ENCODE results near the gene PTPN6.
"Not testable (repeated sequence)": the region's sequence is repeated elsewhere in the genome, so short reads cannot be mapped to it uniquely, and the experiment has no call there.

PTPN6 gene

DNA sequence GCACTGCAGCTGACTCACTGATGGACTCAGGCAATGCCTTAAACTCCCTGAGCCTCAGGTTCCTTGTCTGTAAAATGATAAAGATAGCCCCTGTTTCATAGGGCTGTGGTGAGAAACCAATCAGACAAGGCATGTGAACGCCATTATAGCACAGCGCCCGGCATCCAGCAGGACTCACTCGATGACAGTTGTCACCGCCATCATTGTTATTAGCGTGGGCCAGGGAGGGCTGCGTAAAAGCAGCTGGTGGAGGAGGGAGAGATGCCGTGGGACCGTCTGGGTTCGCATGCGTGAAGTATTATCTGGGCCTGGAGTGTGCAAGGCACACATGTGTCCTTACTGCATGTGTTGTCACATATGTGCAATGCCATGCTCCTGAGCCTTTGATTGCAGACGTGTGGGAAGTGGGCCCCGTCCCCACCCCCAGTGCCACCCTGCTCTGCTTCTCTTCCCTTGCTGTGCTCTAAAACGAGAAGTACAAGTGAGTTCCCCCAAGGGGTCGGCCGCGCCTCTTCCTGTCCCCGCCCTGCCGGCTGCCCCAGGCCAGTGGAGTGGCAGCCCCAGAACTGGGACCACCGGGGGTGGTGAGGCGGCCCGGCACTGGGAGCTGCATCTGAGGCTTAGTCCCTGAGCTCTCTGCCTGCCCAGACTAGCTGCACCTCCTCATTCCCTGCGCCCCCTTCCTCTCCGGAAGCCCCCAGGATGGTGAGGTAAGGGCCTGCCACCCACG is at the start of gene PTPN6:
TSS of gene PTPN6 (plus strand) at position 546 of the 730 bp plus-strand sequence. CDS start at position 703, 157 bp downstream.
- DNase-seq (ENCODE audit: low read depth), result no peak

DNA sequence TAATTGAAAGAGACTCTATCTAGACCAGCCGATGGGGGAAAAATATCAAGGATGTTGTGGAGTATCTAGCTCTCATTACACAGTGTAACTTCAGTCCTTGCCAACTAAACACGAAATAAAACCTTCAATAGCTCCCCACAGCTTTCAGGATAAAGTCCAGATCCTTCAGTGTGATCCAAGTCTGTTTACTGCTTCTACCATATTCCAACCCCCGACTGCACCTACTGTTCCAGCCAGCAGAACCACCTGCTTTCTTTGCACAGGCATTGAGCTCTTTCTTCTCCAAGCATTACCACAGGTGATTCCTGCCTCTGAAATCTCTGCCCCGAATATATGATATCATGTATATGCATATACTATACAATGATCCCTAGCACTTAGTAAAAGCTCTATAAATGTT is 48.7 kb upstream of the PTPN6 start:
- no peak for DNase-seq (ENCODE audit: low read depth)

DNA sequence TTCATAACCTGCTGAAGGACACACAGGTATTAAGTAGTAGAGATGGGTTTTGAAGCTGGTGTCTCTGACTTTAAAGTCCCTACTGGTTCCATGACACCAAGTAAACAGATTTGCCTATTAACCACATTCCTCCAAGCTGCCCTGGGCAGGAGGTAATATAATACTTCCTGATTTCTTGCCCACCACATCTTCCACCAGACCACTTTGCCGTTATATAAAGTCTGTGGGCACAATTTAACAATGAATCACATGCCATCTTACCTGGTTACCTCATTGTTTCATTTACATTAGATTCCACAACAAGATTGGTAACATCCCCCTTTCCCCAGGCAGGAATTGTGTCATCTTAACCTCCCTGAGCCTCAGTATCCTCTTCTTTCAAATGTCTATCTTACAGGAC is 47.4 kb upstream of the PTPN6 start:
- no peak for DNase-seq (ENCODE audit: low read depth)

DNA sequence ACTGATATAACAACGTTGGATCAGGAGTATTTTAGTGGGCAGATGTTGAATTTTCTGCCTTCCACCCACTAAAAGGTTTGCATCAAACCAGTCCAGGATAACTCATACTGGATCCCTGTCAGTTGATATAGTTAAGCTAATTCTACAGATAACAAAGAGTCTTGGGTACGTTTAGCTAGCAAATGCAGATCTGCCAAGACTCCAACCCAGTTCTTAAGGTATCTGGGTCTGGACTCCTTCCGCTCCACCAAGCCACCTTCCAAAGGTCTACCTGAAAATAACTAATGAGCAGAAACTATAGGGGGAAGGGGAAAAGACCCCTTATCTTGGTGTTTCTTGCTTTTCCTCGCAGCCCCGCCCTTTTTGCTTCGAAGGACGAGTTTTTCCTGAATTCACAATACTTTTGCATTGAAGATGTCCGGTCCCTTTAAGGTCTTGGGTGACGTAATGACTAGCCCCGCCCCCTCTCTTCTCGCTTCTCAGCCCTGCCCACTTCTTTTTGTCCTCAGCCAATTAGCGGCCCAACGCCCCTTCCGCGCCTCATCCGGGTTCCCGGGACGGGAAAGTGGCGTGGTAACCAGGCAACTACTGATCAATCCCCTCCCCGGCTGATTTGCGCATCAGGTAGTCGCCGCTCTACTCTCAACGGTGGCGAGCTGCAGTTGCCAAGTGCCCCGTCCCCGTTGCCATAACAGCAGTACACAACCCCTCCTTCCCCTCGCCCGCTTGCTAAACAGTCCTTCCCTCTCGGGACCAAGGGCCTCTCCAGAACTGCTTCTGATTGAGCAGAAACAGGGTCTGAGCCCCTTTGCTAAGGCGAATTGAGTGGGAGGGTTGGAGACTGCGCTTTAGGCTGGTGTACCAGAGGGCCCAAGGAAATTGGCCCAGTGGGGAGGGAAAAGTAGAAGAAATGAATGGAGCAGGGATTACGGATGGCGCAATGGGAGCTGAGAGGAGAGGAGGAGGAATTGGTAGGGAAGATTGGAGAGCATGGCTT is 46.6 kb upstream of the PTPN6 start, which contains the start of gene LRRC23:
TSS of gene LRRC23 (plus strand) at position 543 of the 997 bp plus-strand sequence. CDS start 812 bp downstream, outside the sequence.
- DNase-seq (ENCODE audit: low read depth), result peak; percentile 90

DNA sequence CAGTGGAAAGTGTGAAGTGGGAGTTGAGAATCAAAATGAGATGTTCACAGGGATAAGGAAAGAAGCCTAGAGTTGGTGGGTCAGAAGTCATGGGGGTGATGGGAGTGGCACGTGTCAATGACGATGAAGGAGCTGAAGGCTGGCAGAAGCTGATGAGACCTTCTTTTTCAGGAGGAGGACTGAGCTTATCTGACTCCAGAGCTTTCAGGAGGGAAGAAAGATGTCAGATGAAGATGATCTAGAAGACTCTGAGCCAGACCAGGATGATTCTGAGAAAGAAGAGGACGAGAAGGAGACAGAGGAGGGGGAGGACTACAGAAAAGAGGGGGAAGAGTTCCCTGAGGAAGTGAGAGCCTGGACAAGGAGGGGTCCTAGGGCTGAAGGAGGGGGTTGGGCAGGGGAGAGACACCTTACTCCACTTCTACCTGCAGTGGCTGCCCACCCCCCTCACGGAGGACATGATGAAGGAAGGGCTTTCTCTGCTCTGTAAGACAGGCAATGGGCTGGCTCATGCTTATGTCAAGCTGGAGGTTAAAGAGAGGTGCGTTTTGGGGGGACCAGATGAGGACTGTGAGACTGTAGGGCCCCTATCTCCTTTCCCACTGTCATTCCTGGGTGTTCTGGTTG is 45.6 kb upstream of the PTPN6 start:
- no peak for DNase-seq (ENCODE audit: low read depth)

DNA sequence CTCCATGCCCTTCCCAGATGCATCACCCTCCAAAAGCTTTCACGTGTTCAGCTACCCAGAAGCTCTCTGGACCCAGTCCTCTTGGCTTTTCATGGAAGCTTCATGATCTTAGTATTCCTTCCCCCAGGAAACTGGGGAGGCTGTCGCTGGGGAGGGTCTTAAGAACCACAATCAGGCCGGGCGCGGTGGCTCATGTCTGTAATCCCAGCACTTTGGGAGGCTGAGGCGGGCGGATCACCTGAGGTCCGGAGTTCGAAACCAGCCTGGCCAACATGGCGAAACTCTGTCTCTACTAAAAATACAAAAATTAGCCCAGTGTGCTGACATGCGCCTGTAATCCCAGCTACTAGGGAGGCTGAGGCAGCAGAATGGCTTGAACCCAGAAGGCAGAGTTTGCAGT is 43.0 kb upstream of the PTPN6 start:
- not testable (repeated sequence) for DNase-seq (ENCODE audit: low read depth)

DNA sequence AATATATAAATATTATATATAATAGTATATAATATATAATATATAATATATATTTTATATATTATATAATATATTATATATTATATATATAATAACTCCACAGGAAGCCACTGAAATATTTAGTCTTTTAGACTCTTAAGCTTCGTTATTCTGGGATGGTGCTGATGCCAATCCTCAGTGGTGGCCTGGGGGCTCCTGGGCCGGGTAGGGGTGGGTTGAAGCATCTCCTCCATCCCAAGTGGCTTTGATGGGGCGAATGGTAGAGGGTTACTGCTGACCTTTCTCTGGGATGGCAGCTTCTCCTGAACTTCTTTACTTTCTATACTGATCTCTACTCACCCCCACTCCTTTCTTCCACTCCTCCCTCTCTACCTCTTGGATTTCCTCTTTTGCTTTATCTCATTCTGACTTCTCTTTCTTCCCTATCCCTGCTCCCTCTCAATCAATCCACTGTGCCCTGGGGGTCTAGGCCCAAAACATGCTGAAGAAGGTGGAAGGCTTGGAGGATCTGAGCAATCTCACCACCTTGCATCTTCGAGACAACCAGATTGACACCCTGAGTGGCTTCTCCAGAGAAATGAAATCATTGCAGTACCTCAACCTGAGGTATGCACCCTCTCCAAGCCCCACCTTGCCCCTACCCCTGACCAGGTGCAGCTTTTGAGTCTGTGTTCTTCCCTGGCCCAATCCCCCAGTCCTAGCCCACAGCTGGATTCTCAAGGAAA is 41.6 kb upstream of the PTPN6 start:
- DNase-seq (ENCODE audit: low read depth), result no peak

DNA sequence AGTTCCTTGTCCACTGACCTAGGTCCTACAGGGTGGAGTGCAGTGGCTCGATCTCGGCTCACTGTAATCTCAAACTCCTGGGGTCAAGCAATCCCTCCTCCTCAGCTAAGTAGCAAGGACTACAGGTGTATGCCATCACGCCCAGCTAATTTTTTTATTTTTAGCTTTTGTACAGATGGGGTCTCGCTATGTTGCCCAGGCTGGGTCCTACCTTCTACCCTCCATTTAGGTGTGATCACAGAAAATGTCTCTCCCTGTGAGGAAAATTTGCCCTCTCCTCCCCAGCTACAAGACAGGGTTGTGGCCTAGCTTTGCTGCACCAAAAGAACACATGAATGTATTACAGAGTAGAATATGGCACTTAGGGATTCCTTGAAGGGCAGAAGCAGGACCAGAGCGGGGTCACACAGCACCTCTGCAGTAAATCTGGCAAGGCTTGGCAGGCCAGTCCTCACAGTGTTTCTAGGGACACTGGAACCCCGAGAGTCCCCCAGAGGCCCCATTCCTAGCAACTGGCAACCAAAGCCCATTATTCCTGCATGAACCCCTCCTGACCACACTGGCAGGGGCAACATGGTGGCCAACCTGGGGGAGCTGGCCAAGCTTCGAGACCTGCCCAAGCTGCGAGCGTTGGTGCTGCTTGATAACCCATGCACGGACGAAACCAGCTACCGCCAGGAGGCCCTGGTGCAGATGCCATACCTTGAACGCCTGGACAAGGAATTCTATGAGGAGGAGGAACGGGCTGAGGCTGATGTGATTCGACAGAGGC is 38.8 kb upstream of the PTPN6 start:
- no peak for DNase-seq (ENCODE audit: low read depth)

DNA sequence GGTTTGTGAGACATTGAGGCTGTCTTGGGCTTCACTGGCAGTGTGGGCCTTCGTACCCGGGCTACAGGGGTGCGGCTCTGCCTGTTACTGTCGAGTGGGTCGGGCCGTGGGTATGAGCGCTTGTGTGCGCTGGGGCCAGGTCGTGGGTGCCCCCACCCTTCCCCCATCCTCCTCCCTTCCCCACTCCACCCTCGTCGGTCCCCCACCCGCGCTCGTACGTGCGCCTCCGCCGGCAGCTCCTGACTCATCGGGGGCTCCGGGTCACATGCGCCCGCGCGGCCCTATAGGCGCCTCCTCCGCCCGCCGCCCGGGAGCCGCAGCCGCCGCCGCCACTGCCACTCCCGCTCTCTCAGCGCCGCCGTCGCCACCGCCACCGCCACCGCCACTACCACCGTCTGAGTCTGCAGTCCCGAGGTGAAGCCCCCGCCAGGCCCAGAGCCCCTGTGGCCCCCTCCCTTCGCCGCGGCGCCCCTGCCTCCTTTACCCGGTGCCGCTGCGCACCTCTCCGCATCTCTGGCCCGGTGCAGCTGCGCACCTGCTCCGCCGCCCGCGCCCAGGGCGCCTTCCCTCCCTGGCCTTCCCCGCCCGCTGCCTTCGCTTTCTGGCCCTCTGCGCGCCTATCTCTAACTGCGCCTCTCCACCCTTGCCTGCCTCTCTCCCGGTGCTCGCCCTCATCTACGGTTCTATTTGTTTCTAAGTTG is 36.8 kb upstream of the PTPN6 start, which contains the start of gene ENO2:
TSS of gene ENO2 (plus strand) at position 335 of the 701 bp plus-strand sequence. CDS start 1,253 bp downstream, outside the sequence.
- peak; percentile 50 for DNase-seq (ENCODE audit: low read depth)

DNA sequence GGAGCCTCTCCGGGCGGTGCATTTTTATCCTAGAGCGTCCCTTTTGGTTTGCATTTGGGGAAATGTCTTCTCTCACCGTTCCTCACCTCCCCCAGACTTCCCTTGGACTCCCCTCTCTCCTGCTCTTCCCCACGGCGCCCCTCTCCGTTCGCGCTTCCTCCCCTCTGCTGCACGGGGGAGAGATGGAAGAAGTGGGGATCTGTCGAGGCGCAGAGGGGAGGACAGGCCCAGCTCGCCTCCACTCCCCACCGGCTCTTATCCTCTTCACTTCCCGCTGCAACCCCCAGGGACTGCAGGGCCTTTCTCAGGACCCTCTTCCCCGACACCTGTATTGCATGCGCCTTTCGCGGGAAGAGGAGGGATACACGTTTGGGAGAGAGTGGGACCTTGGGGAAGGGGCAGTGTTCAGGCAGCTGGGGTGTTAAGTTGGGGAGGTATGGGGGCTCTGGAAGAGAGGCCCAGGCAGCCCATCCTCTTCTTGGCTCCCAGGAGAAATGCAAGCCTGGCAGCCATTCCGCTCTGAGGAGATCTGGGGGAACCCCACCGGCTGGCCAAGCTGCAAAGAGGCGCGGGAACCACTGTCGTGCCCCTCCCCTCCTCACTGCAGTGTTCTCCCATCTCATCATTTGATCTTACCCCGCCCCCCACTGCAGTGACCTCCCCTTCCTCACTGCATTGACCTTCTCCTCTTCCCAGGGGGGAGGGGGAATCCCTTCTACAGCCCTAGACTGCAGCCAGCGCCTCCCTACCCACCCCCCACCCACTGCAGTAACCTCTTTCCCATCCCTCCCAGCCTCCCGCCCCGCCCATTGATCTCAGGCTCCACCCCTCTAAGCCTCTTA is 36.0 kb upstream of the PTPN6 start:
- peak; percentile 34 for DNase-seq (ENCODE audit: low read depth)

DNA sequence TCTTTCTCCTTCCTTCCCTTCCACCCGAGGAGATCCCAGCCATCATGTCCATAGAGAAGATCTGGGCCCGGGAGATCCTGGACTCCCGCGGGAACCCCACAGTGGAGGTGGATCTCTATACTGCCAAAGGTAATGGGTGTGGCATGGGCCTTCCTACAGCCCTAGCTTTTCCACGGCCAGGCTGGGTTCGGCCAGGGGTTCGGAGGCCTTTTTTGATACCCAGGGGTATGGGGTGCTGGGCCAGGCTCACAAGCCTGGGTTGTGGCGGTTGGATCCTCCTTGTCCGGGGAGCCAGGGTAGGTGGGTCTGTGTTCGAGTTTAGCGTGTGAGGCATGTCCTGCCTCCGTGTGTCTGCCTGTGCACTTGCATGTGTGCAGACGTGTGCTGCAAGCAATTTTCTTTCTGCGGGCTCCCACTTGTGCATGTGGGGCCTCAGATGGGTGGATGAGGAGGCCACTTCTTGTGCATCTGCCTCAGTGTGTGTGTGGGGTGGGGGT is 35.3 kb upstream of the PTPN6 start:
- no peak for DNase-seq (ENCODE audit: low read depth)

DNA sequence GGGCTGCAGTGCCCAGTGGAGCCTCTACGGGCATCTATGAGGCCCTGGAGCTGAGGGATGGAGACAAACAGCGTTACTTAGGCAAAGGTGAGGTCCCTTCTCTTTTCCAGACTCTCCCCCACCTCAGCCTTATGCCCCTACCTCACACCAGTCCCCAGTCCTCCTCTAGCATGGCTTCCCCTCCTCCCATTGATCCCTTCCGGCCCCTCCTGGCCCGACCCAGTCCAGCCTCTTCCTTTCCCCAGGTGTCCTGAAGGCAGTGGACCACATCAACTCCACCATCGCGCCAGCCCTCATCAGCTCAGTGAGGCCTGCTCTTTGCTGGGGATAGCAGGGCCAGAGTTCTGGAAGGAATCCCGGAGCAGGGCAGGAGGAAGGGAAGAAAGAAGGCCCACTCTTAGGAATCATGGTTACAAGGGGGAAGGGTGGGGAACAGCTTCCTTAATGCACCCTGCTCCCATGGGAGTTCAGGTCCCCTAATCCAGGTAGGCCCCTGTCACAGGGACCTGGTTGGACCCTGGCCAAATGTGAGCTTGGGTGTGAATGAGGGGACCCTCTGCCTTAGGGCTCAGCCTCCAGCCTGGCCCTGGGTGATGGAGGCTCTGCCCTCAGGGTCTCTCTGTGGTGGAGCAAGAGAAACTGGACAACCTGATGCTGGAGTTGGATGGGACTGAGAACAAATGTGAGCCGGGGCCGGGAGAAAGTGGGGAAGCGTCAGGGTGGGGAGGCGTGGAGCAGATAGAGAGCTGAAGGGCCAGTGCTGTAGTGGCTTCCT is 34.5 kb upstream of the PTPN6 start:
- DNase-seq (ENCODE audit: low read depth), result no peak

DNA sequence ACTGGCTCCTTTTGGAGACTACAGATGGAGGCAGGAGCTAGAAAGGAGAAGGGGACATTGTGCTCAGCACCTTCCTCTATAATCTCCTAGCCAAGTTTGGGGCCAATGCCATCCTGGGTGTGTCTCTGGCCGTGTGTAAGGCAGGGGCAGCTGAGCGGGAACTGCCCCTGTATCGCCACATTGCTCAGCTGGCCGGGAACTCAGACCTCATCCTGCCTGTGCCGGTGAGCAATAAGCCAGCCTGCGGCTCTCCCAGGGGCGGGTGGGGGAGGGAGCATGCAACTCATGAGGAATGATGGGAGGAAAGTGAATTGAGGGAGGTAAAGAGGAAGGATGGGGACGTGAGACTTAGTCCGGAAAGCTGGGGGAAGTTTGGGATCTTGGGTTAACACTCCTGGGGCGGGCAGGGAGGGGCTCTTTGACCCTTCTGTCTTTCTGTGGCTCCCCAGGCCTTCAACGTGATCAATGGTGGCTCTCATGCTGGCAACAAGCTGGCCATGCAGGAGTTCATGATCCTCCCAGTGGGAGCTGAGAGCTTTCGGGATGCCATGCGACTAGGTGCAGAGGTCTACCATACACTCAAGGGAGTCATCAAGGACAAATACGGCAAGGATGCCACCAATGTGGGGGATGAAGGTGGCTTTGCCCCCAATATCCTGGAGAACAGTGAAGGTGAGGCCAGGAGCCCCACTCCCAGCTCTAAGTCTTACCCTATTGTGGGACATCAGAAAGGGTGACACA is 33.5 kb upstream of the PTPN6 start:
- DNase-seq (ENCODE audit: low read depth), result peak; percentile 65

DNA sequence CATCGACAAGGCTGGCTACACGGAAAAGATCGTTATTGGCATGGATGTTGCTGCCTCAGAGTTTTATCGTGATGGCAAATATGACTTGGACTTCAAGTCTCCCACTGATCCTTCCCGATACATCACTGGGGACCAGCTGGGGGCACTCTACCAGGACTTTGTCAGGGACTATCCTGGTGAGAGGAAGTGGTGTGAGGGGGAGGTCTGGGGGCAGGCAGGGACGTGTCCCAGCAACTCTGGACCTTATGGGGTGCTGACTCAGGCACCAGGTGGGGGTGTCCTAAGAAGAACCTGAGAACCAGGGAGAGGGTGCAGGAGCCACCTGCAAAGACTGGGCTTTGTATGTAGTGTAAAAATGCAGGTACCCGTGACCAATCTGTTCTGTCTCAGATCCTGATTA is 31.6 kb upstream of the PTPN6 start:
- DNase-seq (ENCODE audit: low read depth), result no peak

DNA sequence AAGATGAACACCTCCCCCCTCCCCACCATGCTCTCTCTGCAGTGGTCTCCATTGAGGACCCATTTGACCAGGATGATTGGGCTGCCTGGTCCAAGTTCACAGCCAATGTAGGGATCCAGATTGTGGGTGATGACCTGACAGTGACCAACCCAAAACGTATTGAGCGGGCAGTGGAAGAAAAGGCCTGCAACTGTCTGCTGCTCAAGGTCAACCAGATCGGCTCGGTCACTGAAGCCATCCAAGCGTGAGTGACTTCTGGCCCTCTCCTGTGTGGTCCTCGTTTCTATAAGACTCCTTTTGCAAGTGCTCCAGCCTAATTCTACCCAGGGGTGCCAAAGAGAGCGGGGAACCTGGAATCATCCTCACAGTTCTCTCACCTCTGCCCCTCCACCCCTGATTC is 29.6 kb upstream of the PTPN6 start:
- no peak for DNase-seq (ENCODE audit: low read depth)

DNA sequence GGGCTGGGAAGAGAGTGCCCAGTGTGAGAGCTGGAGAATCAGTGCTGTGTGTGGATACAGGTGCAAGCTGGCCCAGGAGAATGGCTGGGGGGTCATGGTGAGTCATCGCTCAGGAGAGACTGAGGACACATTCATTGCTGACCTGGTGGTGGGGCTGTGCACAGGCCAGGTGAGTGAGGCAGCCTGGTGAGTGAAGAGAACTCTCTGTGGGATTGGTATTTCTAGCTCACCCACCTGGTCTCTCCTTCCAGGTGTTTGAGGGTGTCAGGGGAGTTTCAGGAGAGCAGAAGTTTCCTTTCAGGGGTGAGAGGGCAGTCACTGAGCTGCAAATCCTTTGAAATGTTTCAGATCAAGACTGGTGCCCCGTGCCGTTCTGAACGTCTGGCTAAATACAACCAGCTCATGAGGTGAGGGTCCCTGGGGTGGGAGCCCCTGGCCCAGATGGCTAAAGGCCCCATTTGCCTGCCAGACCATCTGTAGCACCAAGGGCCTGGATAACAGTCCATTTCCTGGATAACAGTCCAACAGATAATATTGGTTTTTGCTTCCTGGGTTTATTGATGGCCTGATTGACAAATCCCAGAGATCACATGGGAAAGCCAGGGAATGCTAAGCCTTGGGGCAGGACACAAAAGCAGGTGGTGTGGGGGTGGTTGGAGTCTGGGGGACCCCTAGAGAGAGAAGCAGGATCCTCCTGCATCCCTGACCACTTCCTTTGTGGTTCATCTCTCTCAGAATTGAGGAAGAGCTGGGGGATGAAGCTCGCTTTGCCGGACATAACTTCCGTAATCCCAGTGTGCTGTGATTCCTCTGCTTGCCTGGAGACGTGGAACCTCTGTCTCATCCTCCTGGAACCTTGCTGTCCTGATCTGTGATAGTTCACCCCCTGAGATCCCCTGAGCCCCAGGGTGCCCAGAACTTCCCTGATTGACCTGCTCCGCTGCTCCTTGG is 28.9 kb upstream of the PTPN6 start:
- DNase-seq (ENCODE audit: low read depth), result no peak

Data from amniotic epithelial cell (primary cell).